HG02610 (cell line): ENCODE measurements around the gene SPIN1.

Experiments
- ATAC-seq: cut with Tn5 transposase; IDR thresholded peaks from one replicate; pipeline ENCODE4 v1.9.1; 2021; ENCODE audit warnings: mild to moderate bottlenecking, moderate library complexity; ENCODE audit not compliant: unreplicated experiment

The SPIN1 gene

DNA sequence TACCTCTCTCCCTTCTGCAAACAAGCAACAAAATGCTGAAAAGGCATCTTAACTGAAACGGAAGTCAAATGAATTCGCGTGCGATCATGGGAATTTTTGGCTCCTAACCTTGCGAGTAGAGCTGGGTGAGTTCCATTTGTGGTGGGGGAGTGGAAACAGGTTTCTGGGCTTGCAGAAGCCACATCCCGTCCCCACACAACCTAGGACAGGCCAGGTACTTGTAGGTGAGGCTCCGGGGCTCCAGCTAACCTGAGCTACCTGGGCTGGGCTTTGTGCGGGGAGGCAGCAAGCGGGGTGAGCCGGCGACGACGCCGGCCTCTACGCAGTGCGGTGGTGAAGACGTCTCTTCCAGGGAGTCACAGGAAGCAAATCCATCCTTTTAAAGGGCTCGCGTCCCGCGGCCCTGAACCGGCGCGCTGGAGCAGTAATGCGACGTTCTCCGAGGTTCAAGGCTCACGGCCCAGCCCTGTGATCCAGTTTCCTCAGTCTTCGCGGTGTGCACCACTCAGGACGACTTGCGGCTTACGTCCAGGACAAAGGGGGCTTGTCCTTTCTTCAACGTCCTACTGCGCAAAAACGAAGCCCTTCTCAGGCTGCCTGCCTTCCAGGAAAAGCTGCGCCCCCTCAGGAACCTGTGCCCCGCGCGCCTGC, 567 bp upstream of the SPIN1 start:
- no peak for ATAC-seq

DNA sequence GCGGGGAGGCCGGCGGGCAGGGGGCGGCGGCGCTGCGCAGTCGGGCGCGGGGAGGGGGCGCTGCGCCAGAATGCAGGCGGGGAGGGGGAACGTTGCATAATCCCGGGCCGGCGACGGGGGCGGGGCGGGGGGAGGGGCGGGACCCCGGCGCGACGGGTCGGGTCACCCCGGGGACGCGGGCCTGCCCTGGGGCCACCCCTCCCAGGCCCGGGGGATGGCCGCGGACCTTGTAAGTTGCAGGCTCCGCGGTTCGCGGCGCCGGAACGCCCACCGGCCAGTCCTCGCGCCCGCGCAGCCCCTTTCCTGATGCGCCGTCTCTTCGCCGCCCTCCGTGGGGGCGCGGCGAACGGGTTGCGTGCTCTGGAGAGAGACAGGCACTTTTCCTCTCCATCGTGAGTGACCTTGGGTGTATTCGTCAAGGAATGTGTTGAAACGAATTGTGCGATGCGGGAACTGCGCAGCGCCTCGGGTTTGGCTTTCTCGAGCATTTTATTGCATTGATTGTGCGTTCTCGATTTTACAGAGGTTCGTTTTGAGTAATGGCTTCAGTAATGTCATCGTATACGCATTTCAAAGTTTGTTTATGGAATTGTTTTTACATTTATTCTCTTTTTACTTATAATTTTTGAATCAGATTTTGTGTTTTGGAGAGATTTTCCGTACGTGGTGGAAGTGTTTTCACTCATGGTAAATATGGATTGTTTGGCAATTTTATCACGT, 802 bp downstream of the SPIN1 start:
- peak; percentile 26 for ATAC-seq

DNA sequence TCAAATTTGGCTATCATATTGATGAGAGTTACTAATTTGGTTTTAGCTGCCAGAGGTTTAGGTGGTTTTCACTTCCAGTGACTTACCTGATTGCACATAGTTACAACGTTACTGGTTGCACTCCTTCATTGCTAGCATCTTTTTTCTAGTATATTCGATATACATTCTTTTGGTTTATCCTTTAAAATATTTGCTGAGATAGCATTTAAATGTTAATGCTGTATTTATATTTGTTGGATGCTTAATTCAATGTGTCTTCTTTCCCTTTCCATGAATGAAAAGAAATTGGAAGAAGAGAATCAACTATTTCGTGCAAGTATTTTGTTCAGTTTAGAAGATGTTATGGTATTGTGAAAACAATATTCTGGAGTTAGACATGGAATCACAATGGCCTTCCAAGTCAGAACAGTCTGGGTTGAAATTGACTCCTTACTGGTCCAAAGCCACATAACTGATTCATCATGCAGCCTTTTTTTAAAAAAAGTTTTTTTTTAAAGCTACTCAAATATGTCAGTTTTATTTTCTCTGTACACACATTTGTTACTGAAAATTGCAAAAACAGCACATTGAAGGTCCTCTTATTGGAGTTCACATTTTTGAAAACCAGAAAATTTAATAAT, 2.2 kb downstream of the SPIN1 start:
- no peak for ATAC-seq

DNA sequence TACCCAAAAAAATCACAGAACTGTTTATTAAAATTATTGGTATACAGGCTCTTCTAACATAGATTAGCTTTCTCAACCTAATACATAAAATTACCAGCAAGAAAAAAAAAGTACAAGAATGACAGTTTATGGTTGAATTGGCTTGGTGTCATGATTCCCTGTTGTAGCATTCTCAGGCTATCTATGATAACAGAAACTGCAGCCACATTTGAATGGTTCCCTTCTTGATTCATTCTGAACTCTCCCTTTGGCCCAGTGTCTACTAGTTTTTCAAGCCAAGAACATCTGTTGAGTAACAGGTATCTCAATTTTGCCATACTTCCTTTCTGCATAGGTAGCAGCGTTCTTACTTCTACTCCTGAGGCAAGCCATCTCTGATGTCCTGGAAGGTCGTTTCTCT, 3.0 kb downstream of the SPIN1 start:
- ATAC-seq, result no peak

DNA sequence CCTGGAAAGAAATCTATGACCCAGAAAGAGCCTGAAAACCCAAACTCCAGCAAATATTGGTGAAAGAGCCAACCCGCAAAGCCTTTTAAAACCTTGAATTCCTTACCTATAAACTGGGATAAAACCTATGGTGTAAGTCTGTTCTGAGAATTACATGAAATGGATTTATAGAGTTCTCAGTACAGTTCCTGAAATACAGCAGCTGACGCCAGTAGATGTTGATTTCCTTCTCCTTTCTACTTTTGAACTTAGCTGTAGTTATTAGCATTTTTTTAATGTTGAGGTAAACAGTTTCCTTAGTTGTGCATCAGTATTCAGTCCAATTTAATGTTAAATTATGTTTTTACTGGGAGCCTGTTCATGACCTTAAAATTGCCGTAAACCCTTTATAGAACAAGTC, 3.7 kb downstream of the SPIN1 start:
- no peak for ATAC-seq

DNA sequence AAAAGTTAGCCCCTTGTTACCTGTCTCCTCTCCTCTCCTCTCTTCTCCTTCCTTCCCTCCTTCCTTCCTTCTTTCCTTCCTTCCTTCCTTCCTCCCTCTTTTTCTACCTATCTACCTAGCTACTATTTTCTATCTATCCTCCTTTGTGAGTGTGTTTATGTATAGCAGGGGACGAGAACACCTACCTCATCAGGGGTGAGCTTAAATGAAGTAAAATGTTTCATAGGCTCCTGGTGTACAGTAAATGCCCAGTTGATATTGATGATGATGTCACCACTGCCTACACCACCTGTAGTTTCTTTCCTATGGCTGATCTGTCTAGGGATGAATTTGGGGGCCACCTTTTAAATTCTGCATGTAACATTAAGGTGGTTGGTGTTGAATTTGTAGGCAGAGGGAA, 4.3 kb downstream of the SPIN1 start:
- ATAC-seq, result no peak

DNA sequence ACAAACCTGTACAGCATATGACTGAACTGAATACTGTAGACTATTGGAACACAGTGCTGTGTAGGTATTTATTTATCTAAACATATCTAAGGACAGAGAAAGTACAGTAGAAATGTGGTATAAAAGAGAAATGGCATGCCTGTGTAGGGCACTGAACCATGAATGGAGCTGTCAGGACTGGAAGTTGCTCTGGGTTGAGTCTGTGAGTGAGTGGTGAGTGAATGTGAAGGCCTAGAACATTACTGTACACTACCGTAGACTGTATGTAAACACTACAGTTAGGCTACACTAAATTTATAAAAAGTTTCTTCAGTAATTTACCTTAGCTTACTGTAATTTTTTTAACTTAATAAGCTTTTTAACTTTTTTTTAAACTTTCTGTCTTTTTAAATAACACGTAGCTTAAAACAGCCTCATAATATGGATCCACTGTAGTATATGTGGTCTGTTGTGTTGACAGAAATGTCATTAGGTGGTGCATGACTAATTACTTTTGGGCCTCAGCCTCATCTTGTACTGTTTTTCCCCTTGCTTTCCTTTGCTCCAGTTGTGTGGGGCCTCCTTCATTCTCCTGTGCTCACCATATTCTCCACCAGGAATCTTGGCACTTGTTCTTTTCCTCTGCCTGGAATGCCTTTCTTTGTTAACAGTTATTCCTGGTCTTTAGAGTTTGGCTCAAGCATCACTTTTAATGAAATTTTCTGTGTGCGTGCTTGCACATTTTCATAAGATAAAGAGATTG, 8.8 kb downstream of the SPIN1 start:
- ATAC-seq, result no peak

DNA sequence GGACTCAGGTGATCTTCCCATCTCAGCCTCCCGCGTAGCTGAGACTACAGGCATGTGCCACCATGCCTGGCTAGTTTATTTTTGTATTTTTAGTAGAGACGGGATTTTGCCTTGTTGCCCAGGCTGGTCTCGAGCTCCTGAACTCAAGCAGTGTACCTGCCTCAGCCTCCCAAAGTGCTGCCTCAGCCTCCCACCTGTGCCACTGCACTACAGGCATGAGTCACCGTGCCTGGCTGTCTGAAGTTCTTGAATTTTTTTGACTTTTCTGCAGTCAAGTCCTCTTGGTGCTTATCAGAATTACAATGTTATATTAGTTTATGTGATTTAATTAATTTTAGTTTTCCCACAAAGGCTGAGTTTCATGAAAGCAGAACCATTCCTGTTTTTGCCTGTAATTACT, 9.8 kb downstream of the SPIN1 start:
- ATAC-seq, result no peak

DNA sequence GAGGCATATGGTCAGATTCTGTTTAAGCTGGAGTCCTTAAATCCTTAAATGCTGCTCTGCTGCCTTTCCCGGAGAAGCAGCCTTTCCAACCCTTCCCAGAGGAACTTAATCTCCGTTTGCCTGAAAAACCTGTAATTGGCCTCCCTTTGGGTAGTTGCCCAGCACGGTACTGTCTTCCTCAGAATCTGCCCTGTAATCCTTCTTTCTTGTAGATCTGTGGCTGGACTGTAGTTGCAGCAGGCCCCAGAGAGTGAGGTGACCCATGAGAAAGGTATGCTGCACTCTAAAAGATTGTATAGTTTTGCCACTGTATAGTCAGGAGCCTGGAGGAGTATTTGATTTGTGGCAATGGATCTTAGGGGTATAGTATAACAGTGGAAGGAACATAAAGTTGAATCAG, 11.7 kb downstream of the SPIN1 start:
- no peak for ATAC-seq

DNA sequence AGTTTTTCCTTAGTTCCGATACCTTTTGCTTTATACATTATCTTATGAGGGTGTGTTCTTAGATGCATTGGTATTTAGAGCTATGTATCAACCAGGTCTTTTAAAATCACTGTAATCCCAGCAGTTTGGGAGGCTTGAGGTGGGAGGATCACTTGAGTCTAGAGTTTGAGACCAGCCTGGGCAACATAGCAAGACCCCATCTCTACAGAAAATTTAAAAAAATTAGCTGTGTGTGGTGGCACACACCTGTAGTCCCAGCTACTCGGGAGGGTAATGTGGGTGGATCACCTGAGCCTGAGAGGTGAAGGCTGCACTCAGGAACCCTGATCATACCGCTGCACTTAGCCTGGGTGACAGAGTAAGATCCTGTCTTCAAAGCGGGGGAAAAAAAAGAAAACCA, 15.1 kb downstream of the SPIN1 start:
- ATAC-seq, result no peak

DNA sequence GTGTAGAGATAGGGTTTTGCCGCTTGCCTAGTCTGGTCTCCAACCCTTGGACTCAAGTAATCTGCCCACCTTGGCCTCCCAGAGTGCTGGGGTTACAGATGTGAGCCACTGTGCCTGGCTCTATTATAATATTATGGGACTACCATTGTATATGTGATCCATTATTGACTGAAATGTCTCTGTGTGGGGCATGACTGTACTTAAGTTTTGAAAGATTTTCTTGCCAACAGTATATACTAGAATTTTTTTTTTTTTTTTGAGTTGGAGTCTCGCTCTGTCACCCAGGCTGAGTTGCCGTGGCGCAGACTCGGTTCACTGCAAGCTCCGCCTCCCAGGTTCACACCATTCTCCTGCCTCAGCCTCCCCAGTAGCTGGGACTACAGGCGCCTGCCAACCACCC, 17.8 kb downstream of the SPIN1 start:
- ATAC-seq, result no peak

DNA sequence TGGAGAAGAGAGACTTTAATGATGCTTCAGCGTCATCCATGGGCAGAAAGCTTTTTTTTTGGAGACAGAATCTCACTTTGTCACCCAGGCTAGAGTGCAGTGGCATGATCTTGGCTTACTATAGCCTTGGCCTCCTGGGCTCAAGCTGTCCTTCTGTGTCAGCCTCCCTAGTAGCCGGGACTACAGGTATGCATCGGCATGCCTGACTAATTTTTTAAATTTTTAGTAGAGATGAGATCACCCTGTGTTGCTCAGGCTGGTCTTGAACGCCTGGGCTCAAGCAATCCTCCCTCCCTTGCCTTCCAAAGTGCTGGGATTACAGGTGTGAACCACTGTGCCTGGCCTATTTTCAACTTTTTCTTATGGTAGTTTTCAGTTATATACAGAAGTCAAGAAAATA, 23.2 kb downstream of the SPIN1 start:
- no peak for ATAC-seq

DNA sequence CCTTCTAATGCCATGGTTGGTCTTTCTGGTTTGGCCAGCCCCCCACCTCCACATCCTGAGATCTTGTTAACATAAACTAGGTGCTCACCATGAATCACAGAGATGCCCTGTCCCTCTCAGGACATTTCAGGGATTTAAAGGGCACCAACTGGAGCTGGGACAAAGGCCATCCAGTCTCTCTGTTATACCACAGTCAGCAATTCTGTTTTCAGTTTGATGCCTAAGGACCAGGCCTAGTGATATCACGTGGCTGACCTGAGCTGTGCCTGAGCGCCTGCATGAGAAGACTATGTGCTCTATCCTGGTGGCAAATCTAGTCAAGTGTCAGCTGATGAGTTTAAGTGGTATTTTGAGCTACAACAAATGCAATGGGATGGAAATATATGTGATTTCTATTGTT, 26.1 kb downstream of the SPIN1 start:
- ATAC-seq, result no peak

DNA sequence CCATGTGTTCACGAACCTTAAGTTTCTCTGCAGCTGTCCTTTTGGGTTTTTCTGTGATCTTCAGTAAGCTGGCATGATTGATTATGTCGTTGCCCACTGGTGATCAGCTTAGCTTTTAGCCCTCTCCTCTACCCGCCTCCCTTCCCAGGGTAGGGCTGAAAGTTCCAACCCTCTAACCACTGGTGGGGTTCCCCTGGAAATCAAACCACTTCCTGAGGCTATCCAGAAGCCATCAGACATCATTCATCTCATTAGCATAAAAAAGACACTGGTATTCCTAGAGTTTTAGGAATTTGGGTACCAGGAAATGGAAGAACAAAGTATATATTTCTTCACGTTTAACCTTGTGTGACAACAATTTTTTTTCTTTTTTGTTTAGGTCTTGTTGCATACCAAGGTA, 29.8 kb downstream of the SPIN1 start:
- no peak for ATAC-seq

DNA sequence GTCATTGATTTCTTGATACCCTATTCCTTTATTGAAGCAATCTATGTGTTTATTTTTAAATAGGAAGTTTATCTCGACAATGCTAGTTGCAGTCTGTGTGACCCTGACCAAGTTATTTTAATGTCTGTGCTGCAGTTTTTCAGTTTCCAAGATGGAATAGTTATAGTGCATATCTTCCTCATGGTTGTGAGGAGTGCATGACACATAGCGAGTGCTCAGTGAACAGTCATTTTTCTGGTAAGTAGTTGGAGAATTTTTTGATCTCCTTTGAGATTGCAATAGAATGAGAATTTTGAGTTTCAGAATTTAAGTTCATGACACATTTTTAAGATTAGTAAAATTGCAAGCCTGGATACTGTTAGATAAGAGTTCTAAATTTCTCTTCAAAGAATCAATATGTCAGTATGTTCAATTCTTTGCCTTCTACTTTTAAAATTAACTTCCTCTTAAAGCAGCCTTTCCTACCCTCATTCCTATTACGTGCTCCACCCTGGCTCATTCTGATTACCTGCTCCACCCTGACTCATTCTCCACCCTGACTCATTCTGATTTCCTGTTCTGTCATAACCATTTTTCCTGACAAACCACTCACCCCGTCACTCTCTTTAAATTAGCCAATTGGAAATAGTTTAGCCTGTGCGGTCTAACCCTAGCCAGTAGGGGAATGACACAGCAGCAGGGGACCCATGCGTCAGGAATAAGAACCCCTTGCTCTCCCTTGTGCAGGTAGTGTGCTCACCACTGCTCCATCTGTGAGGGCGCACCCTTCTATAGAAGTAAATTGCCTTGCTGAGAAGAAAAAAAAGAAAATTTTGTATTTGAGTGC, 30.7 kb downstream of the SPIN1 start:
- ATAC-seq, result no peak

DNA sequence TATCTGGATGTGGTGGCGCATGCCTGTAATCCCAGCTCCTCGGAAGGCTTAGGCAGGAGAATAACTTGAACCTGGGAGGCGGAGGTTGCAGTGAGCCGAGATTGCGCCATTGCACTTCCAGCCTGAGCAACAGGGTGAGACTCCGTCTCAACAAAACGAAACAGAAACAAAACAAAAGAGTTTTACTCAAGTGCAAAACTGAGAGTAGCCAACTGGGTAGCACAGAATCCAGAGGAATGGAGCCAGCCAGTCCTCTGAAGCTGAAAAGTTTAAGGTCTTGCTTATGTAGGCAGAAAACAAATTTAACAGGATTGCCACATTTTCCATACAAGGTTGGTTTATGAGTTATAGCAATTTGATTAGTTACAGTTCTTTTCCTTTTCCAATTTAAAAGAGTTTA, 32.0 kb downstream of the SPIN1 start:
- ATAC-seq, result no peak

DNA sequence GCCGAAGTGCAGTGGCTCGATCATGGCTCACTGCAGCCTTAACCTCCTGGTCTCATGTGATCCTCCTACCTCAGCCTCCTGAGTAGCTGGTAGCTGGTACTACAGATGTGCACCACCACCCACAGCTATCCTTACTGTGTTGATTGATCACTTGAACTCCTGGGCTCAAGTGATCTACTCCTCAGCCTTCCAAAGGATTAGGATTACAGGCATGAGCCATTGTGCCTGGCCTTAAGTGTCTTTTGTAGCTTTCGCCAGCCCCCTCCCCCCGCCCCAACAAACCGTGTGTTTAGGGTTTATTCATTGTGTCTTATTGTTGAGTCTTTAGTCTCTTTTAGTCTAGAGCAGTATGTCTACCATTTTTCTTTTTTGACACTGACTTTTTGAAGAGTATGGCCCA, 33.1 kb downstream of the SPIN1 start:
- ATAC-seq, result no peak

DNA sequence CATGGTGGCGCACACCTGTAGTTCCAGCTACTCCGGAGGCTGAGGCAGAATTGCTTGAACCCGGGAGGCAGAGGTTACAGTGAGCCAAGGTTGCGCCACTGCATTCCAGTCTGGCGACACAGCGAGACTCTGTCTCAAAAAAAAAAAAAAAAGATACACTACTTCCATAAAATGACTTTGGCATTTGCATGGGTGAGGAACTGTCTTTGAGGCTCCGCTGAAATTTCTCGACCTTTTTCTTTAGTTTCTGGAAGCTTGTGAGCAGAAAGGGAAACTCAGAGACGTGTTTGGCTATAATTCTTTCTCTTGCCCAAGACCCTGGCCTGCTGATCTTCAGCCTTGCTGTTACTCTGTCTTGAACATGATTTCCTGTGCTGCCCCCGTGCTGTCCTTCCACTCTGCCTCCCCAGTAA, 37.3 kb downstream of the SPIN1 start:
- ATAC-seq, result no peak

DNA sequence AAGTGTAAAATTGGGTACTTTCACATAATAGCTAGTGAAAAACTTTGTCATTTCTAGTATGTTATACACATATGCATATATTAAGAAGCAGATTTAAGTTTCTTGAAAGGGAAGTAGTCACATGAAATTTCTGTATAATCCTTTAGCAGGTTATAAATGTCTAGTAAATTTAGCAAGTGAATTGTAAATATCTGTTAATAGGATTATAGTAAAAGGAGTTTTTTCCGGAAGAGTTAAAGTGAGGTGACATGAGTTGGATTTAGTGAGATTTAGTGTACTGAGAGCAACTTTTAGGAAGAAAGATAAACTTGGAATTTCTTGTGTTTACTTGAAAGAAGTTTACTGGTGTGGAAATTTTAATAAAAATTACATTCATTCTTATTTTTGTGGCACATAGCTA, 38.4 kb downstream of the SPIN1 start:
- no peak for ATAC-seq

DNA sequence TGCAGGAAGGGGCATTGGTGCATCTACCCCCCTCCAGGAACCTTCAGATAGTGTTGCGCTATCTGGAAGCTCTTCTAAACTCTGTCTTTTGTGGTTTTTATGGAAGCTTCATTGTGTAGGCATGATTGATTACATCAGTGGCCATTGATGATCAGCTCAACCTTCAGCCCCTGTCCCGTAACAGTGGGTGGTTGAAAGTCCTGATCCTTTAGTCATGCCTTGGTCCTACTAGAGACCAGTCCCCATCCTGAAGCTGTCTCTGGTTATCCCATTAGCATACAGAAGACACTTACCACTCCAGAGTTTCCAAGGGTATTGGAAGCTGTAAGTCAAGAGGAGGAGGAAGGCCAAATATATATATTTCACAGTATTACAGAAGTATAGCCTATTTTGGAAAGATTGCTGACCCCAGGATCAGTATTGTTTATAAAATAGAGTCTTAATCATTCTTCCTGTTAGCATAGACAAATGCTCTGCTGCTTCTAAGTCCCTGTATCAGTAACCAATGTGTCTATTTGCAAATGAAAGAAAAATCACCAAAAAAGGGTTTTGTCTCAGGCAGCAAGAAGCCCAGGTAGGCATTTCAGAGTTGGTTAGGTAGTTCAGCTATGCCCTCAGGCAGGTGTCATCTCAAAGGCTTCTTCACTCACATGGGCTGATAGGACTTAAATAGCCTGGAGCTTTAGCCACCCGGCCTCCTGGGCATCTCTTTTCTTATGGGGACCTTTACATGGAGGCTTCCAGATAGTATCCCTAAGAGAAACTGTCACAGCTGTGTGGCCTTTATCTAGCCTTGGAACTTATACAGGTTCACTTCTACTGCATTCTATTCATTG, 41.6 kb downstream of the SPIN1 start:
- no peak for ATAC-seq
